Amniotic stem cell (primary cell): Measurements from ENCODE around the gene MGP.

Experiments used
- DNase-seq: peaks from one replicate; lab custom pipeline; 2025; lab: John Stamatoyannopoulos, UW

Gene MGP

GRCh38 chr12:14854586-14855183 is 31.0 kb downstream of the MGP start:
- no peak for DNase-seq

GRCh38 chr12:14853961-14854360 is 31.7 kb downstream of the MGP start:
- DNase-seq: no peak

- no peak for DNase-seq
Measured at GRCh38 chr12:14852880-14853279, 32.8 kb downstream of the MGP start.

GRCh38 chr12:14850929-14851663 is 34.6 kb downstream of the MGP start:
- no peak for DNase-seq

GRCh38 chr12:14849661-14850060 is 36.0 kb downstream of the MGP start:
- DNase-seq: no peak

- no peak for DNase-seq
Measured at GRCh38 chr12:14846876-14847580, 38.6 kb downstream of the MGP start.

- DNase-seq: no peak
Measured at GRCh38 chr12:14846042-14846587, 39.5 kb downstream of the MGP start.

- DNase-seq: peak; percentile 22
Measured at GRCh38 chr12:14845350-14845750, 40.3 kb downstream of the MGP start.

- DNase-seq: no peak
Measured at GRCh38 chr12:14844401-14844800, 41.3 kb downstream of the MGP start.

GRCh38 chr12:14843425-14843887 is 42.2 kb downstream of the MGP start, which contains the start of gene ART4:
Gene ART4, minus strand, starts transcription at chr12:14843526. Its CDS starts 413 bp downstream, at chr12:14843113.
- DNase-seq: no peak

- no peak for DNase-seq
Measured at GRCh38 chr12:14842315-14842714, 43.3 kb downstream of the MGP start.

GRCh38 chr12:14841761-14842160 is 43.9 kb downstream of the MGP start:
- DNase-seq: no peak

- DNase-seq: no peak
Measured at GRCh38 chr12:14840616-14841015, 45.0 kb downstream of the MGP start.

- DNase-seq: no peak
Measured at GRCh38 chr12:14839262-14839661, 46.4 kb downstream of the MGP start.

GRCh38 chr12:14836336-14837210 is 49.1 kb downstream of the MGP start:
- DNase-seq: peak; percentile 61

- DNase-seq: no peak
Measured at GRCh38 chr12:14834509-14834908, 51.1 kb downstream of the MGP start.

GRCh38 chr12:14833952-14834351 is 51.7 kb downstream of the MGP start:
- DNase-seq: no peak

GRCh38 chr12:14833336-14833735 is 52.3 kb downstream of the MGP start:
- DNase-seq: no peak
